Anterior cingulate cortex (tissue), 58 donors: ENCODE measurements around the gene EVI2B.
"Not testable (repeated sequence)": the region's sequence is repeated elsewhere in the genome, so short reads cannot be mapped to it uniquely, and the experiment has no call there.

Experiments
- DNase-seq, 58 donors: peaks; one replicate each; lab custom pipeline; 2025; lab: John Stamatoyannopoulos, UW

Gene EVI2B

DNA sequence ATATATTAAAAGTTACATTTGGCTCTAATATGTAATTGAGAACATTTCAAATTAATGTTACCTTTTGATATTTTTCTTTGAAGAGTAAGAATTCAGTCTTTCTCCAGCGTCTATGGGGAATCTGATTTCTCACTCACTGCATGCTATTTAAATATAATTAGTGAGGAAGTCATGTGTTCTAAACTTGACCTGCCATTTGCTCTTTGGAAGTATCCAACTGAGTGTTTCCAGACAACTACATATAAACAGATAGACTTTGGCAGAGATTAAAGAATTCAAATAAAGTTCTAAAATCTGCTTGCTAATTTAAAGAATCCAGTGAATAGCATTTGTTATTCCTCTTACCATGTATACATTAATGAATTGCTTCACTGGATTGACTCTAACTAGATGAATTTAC is 40.3 kb downstream of the EVI2B start:
- DNase-seq = no peak

DNA sequence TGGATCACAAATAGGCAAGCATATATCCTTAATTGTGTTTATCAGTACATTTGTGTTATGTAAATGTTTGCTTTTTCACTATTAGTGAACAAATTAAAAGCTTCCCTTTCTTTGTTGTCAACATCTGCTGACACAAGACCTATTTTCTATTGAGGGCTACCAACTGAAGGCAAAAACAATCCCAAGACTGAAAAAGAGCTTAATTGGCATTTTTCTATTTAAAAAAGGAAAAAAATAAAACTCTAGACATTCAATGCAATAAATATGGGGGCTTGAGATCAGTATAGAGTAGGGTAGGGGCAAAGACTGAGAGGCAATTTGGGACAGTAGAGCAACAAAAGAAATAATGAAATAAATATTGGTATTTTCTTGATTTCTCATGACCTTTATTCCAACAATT is 41.1 kb downstream of the EVI2B start:
- no peak for DNase-seq

DNA sequence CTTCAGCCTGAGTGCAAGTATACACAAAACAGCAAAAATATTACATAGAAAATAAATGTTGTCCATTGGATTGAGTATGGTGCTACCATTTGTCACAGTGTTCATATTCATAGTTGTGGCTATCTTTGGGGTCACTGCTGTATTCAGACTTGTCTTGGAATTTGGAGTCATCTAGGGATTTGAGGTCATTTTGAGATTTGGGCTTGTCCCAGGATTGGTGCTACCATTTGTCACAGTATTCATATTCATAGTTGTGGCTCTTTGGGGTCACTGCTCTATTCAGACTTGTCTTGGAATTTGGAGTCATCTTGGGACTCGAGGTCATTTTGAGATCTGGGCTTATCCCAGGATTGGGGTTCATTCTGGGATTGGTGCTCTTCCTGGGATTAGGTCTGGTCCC is 41.6 kb downstream of the EVI2B start:
- no peak for DNase-seq

- DNase-seq = peak in 1 of 58 donors; percentile 7
These were observed 44.3 kb downstream of the EVI2B start for GRCh38 chr17:31269578-31269983.

GRCh38 chr17:31269036-31269577 is 44.7 kb downstream of the EVI2B start:
- DNase-seq = no peak

GRCh38 chr17:31266042-31266441 is 47.8 kb downstream of the EVI2B start:
- DNase-seq = no peak

GRCh38 chr17:31262923-31263322 is 50.9 kb downstream of the EVI2B start:
- DNase-seq = not testable (repeated sequence)

DNA sequence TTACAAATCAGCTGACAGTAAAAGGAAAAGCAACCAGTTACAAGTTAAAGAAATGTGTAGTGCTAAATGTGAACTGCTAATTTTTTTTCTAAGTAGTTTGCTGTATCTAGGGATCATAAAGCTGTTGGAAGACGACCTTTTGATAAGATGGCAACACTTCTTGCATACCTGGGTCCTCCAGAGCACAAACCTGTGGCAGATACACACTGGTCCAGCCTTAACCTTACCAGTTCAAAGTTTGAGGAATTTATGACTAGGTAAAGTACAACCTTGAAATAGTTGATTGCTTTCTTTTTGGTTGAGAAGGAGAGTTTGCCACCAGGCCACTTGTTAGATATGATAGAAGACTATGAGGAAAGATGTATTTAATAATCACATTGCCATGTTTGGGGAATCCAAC is 52.3 kb downstream of the EVI2B start:
- DNase-seq = no peak

GRCh38 chr17:31260151-31260550 is 53.7 kb downstream of the EVI2B start:
- DNase-seq = no peak

DNA sequence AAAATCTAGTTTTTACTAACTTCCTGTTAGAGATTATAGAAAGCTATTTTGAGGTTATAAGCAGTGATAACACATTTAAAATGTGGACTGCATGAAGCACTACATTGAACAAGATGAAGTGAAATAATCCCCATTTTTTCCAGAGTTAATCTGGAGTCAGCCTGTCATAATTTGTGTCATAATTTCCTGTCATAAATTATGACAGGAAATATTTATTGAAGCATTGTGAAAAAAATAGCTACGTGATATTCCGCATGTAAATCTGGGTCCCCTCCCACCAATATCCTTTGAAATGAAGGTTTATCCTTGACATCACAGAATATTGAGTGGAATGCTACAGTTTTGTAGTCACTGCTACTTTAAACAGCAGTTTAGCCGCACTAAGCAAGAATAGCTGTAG is 56.9 kb downstream of the EVI2B start:
- DNase-seq = no peak

DNA sequence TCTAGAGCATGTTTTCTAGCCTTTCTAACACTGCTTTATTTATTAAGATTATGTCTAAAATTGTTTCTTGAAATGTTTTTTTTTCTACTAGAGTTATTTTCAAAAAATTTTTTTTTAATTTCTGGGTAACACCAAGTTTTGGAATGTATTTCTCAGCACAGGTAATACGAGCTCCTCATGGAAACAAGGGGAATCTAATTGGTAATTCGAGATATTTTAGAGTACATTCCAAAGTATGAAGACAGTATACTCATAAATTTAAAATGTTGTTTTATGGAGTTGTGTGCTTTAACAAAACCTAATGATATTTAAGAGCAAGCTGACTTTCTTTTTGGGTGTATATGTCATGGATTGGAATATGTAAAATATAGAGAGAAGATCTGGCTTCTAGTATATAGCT is 59.2 kb downstream of the EVI2B start:
- no peak for DNase-seq
